Mucosa of descending colon (tissue), 3 donors: ENCODE data around the gene CADM2. TPM values are rescaled to one million over a fixed set of nuclear protein-coding genes. Genes with fewer than 3 reads are reported as not detected.

Experiments used
- ATAC-seq: fragments of 200-7000 bp; cut with Tn5 transposase; one replicate; pipeline ENCODE4 v1.9.1; 2020; ENCODE audit warnings: mild to moderate bottlenecking, moderate library complexity
- DNase-seq, 3 donors: peaks; one replicate each; pipeline ENCODE4 v3.0.0-alpha.2; 2020
- H3K36me3 ChIP-seq: fragments of 200-600 bp; one replicate; pipeline ENCODE4 v1.8.0; 2021; ENCODE audit warnings: low read depth, mild to moderate bottlenecking
- H3K4me1 ChIP-seq: fragments of 200-600 bp; one replicate; pipeline ENCODE4 v1.8.0; 2021; ENCODE audit warnings: low read depth, mild to moderate bottlenecking
- H3K4me3 ChIP-seq: fragments of 200-600 bp; one replicate; pipeline ENCODE4 v1.8.0; 2021; ENCODE audit warnings: mild to moderate bottlenecking
- H3K9me3 ChIP-seq: fragments of 200-600 bp; one replicate; pipeline ENCODE4 v1.8.0; 2021; ENCODE audit warnings: mild to moderate bottlenecking
- intact Hi-C, 2 donors: fragments of 100-400 bp; cut with DNase I in 1 of 2; cut with micrococcal nuclease in 1 of 2; formaldehyde crosslinking; loops; one replicate each; pipeline versions ENCODE4 v1.11.0 to v1.11.1; 2022; cut with DNase I, micrococcal nuclease
- total RNA-seq, 3 donors: library from RNA; stranded (reverse); fragmentation: NEBNext Ultra II Directional in 2 of 3; extraction: Animal tissue kit (Norgen Biotek cat#: 25700) in 2 of 3; gene quantifications; one replicate each; pipeline versions ENCODE4 v1.2.1 to v1.2.4, GENCODE V29; 2021 to 2023
- TF ChIP-seq, protein P1 (sequence below): fragments of 200-600 bp; IDR thresholded peaks from one replicate; pipeline ENCODE4 v1.8.0; 2022; ENCODE audit warnings: antibody characterized with exemption, mild to moderate bottlenecking
- donor health status: DM: no; HTN: no; CAD: no; lungs with moderate emphysema.
- donor health status: DM: no; HTN: no; CAD: no.
- donor health status: DM: no; HTN: yes; CAD: no.

Gene CADM2
- total RNA-seq, 3 donors from 2014 or later, result 0.67 to 12.8 (median 1.2) TPM

DNA sequence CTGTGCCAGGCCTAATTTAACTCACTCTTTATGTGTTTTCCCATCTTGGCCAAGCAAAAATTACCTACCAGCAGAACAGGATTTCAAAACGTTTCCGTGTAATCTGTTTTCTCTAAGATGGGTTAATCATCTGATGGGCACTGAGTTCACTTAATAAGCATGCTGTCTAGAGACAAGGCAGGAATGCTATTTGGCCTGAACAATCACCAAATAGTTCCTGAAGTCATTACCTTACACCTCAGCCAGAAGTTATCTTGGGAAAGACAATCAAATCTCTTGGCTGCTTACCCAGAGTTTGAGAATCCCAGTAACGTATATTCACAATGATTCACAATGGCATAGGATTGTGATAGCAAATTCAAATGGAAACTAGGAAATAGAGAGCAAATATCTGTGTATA, 779.1 kb downstream of the CADM2 start:
- intact Hi-C loops, result no loop called here
- TF ChIP-seq, protein P1, sequence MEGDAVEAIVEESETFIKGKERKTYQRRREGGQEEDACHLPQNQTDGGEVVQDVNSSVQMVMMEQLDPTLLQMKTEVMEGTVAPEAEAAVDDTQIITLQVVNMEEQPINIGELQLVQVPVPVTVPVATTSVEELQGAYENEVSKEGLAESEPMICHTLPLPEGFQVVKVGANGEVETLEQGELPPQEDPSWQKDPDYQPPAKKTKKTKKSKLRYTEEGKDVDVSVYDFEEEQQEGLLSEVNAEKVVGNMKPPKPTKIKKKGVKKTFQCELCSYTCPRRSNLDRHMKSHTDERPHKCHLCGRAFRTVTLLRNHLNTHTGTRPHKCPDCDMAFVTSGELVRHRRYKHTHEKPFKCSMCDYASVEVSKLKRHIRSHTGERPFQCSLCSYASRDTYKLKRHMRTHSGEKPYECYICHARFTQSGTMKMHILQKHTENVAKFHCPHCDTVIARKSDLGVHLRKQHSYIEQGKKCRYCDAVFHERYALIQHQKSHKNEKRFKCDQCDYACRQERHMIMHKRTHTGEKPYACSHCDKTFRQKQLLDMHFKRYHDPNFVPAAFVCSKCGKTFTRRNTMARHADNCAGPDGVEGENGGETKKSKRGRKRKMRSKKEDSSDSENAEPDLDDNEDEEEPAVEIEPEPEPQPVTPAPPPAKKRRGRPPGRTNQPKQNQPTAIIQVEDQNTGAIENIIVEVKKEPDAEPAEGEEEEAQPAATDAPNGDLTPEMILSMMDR, result no peak
- DNase-seq, result no peak
- no peak for ATAC-seq
- H3K4me1 ChIP-seq, result no peaks in the 10 kb centered on the region
- H3K36me3 ChIP-seq, result no peaks in the 10 kb centered on the region
- H3K4me3 ChIP-seq, result no peak overlapping the region
- no peaks in the 10 kb centered on the region for H3K9me3 ChIP-seq

DNA sequence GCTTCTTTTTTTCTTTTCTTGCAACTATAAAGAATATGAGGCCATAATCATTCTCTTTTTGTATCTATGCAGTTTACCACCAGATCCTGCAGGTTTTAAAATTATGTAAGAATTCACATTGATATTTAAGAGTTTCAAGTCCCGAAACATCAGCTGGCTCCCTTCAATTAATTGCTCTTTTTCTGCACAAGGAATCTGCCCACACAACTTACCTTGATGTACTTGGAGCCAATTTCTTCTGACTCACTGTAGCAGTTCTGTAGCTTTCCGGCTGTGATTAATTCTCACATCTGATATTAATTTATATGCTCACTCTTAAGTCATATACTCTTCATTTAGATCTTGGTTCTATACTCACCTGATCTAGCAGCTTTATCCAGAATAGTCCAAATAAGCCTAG, 781.8 kb downstream of the CADM2 start:
- H3K36me3 ChIP-seq, result no peaks in the 10 kb centered on the region
- intact Hi-C loops, result no loop called here
- ATAC-seq (no peak), DNase-seq (no peak)
- TF ChIP-seq, protein P1, result no peak
- no peaks in the 10 kb centered on the region for H3K4me1 ChIP-seq
- no peak overlapping the region for H3K4me3 ChIP-seq
- no peaks in the 10 kb centered on the region for H3K9me3 ChIP-seq

DNA sequence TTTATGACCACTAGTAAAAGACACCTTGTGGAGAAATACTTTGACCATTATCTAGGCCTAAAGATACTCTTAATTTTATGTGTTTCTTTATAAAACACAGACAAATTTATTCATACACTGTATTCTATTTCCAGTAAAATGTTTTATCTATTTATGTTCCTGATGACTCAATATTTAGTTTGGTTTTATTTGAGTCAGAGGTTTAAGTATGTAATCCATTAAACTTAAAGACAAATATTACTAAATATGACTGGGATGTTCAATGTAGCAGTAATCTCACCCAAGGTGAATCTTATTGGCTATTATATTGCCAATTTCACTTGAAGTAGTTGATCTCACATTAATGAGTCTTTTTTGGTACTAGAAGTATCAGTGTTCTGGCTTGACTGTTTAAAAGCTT, 799.7 kb downstream of the CADM2 start:
- ATAC-seq (no peak), DNase-seq (no peak)
- Histone ChIP-seq H3K9me3 (no peaks in the 10 kb centered on the region), H3K4me1 (no peaks in the 10 kb centered on the region), H3K4me3 (no peak overlapping the region), H3K36me3 (no peaks in the 10 kb centered on the region)
- TF ChIP-seq, protein P1, result no peak
- intact Hi-C loops, result no loop called here

DNA sequence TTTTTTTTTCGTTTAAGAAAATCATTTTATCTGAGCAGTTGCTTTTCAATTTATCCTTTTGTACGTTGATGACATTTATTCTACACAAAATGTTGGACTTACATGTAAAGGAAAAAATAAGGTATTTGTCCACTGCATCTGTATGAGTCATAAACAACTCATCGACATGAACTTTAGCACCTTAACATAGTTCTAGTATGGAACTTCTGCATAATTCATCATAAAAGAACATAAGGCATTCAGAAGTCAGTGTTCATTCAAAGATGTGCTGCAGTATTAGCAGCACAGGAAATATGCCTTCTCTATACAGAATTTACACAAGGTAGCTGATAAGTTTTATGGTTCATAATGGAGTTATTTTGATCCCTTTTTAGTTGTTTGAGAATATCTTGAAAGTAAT, 801.6 kb downstream of the CADM2 start:
- DNase-seq (no peak), ATAC-seq (no peak)
- Histone ChIP-seq H3K9me3 (no peaks in the 10 kb centered on the region), H3K4me1 (no peaks in the 10 kb centered on the region), H3K4me3 (no peak overlapping the region), H3K36me3 (no peaks in the 10 kb centered on the region)
- intact Hi-C loops, result no loop called here
- TF ChIP-seq, protein P1, result no peak

DNA sequence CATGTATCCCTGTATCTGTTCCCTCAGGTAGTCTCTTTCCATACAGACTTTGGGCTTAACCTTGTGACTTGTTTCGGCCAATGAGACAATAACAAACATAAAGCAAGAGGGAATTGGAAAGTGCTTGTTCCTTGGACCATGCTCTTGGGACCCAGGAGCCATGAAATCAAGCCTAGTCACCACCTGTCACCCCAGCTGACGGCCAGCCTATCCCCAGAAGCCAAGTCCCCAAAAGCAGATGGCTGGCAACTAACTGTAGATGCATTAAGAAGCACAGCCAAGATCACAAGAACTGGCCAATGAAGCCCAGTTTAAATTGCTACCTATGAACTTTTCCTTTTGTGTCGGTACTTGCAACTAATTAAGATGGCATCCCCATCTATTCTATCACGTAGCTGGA, 822.0 kb downstream of the CADM2 start:
- Histone ChIP-seq H3K36me3 (no peaks in the 10 kb centered on the region), H3K4me1 (no peaks in the 10 kb centered on the region), H3K9me3 (no peaks in the 10 kb centered on the region), H3K4me3 (no peak overlapping the region)
- ATAC-seq (no peak), DNase-seq (no peak)
- intact Hi-C loops, result no loop called here
- TF ChIP-seq, protein P1, result no peak

DNA sequence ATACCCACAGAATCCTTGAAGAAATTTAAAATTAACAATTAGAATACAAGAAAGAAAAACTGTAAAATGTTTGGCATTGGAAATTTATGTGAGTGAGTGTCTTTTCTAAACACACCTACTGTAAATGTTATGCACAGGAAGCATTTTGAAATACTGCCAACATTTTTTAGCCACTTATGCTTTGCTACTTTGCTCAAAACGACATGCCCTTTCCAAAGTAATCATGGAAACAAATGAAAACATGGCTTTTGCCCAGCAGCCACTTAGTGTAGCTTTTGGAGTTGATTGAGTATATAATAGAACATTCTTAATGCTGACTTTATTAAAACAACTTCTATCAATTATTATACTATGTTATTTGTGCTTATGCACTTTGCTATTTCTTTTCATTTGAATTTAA, 823.0 kb downstream of the CADM2 start:
- Histone ChIP-seq H3K36me3 (no peaks in the 10 kb centered on the region), H3K4me3 (no peak overlapping the region), H3K4me1 (no peaks in the 10 kb centered on the region), H3K9me3 (no peaks in the 10 kb centered on the region)
- ATAC-seq, result no peak
- intact Hi-C loops, result no loop called here
- DNase-seq, result no peak
- TF ChIP-seq, protein P1, result no peak
